Hindlimb muscle (tissue), 1 donor: Measurements from ENCODE around the gene COMMD8. TPM values are rescaled to one million over a fixed set of nuclear protein-coding genes. Genes with fewer than 3 reads are reported as not detected.

ENCODE experiments used
- polyA plus RNA-seq: library from polyadenylated mRNA; unstranded; fragments of 120-200 nt; gene quantifications from one replicate; pipeline ENCODE4 v1.2.1, GENCODE V29; 2013; ENCODE audit not compliant: insufficient read length

Gene COMMD8
- polyA plus RNA-seq, 1 donor = 14.9 TPM

Other genes starting within 250 kb of the COMMD8 start
- gene ATP10D, start 21.6 kb upstream of the COMMD8 start, polyA plus RNA-seq = 12.4 TPM